IMR-90 (cell line): ENCODE data around the gene EVPL. TPM values are rescaled to one million over a fixed set of nuclear protein-coding genes. Genes with fewer than 3 reads are reported as not detected.

Experiments used
- ATAC-seq: fragments of 200-7000 bp; cut with Tn5 transposase; 2 replicates; pipeline ENCODE4 v1.9.1; 2020; ENCODE audit warnings: low read depth, mild to moderate bottlenecking, moderate library complexity
- BruUV-seq: library from RNA; stranded (reverse); fragments of 400-500 nt; replicated peaks from 2 replicates; lab custom pipeline; 2021; lab: Mats Ljungman, UMichigan
- CTCF ChIA-PET: fragments of 300-600 bp; formaldehyde crosslinking; extraction: SDS; loops from one replicate; lab custom pipeline; 2021; ENCODE audit warnings: antibody characterized with exemption; lab: Yijun Ruan, JAX
- POLR2A ChIA-PET: fragments of 300-600 bp; sonication (Branson Sonifier 250); formaldehyde crosslinking; loops from one replicate; lab custom pipeline; 2022; ENCODE audit warnings: antibody characterized with exemption; ENCODE audit not compliant: unreplicated experiment; lab: Charles Lee
- DNase-seq: peaks from one replicate; pipeline ENCODE4 v3.0.0; 2013
- H2AFZ ChIP-seq: replicated peaks from 2 replicates; pipeline ENCODE3; 2013; ENCODE audit warnings: low read length, mild to moderate bottlenecking; ENCODE audit not compliant: poor library complexity
- H2AK5ac ChIP-seq: 2 replicates; pipeline ENCODE4 v1.6.1; 2013; ENCODE audit warnings: low read depth, low read length, inconsistent platforms
- H2AK9ac ChIP-seq: replicated peaks from 2 replicates; pipeline ENCODE3; 2013; ENCODE audit warnings: mild to moderate bottlenecking, low read depth, low read length, moderate library complexity; ENCODE audit not compliant: poor library complexity
- H2BK120ac ChIP-seq: 2 replicates; pipeline ENCODE4 v1.6.1; 2013; ENCODE audit warnings: low read depth, low read length, inconsistent platforms
- H2BK15ac ChIP-seq: 3 replicates; pipeline ENCODE4 v1.6.1; 2013; ENCODE audit warnings: low read depth, low read length, inconsistent platforms
- H2BK20ac ChIP-seq: 2 replicates; pipeline ENCODE4 v1.6.1; 2013; ENCODE audit warnings: low read depth, mild to moderate bottlenecking, inconsistent platforms, low read length, moderate library complexity
- H2BK5ac ChIP-seq: 2 replicates; pipeline ENCODE4 v1.6.1; 2013; ENCODE audit warnings: mild to moderate bottlenecking, low read depth, low read length, inconsistent platforms; ENCODE audit not compliant: poor library complexity, severe bottlenecking
- H3K14ac ChIP-seq: replicated peaks from 2 replicates; pipeline ENCODE4 v1.6.1; 2013; ENCODE audit warnings: low read depth, low read length, inconsistent platforms
- H3K18ac ChIP-seq: 2 replicates; pipeline ENCODE4 v1.6.1; 2013; ENCODE audit warnings: low read depth, low read length, control low read depth
- H3K23ac ChIP-seq: 2 replicates; pipeline ENCODE4 v1.6.1; 2013; ENCODE audit warnings: low read depth, low read length, inconsistent platforms
- H3K27ac ChIP-seq: 2 replicates; pipeline ENCODE4 v1.5.1; 2013; ENCODE audit warnings: mild to moderate bottlenecking, control low read depth, low read length; ENCODE audit not compliant: insufficient read depth
- H3K27me3 ChIP-seq: 2 replicates; pipeline ENCODE4 v1.6.1; 2013; ENCODE audit warnings: low read length; ENCODE audit not compliant: control insufficient read depth, insufficient read depth
- H3K36me3 ChIP-seq: 2 replicates; pipeline ENCODE4 v1.6.1; 2013; ENCODE audit warnings: low read length, mixed read lengths; ENCODE audit not compliant: control insufficient read depth, insufficient read depth
- H3K4ac ChIP-seq: 2 replicates; pipeline ENCODE4 v1.6.1; 2013; ENCODE audit warnings: low read depth, low read length, inconsistent platforms
- H3K4me1 ChIP-seq: 2 replicates; pipeline ENCODE4 v1.6.1; 2013; ENCODE audit warnings: low read length, mixed read lengths; ENCODE audit not compliant: control insufficient read depth, insufficient read depth
- H3K4me2 ChIP-seq: 2 replicates; pipeline ENCODE4 v1.6.1; 2013; ENCODE audit warnings: low read depth, mild to moderate bottlenecking, control low read depth, low read length, moderate library complexity
- H3K4me3 ChIP-seq: 2 replicates; pipeline ENCODE4 v1.5.1; 2013; ENCODE audit warnings: low read depth, mild to moderate bottlenecking, control low read depth, low read length, moderate library complexity; ENCODE audit not compliant: insufficient read depth
- H3K56ac ChIP-seq: 2 replicates; pipeline ENCODE4 v1.6.1; 2013; ENCODE audit warnings: low read length, inconsistent platforms; ENCODE audit not compliant: insufficient read depth; ENCODE audit errors: extremely low read depth
- H3K79me1 ChIP-seq, 2 experiments: 2 replicates each; pipeline ENCODE4 v1.6.1; 2013; ENCODE audit warnings: low read length in 2 of 2, inconsistent platforms in 1 of 2, low read depth in 1 of 2
- H3K9ac ChIP-seq: 2 replicates; pipeline ENCODE4 v1.6.1; 2013; ENCODE audit warnings: low read depth, low read length, control low read depth
- H3K9me1 ChIP-seq: 2 replicates; pipeline ENCODE4 v1.6.1; 2013; ENCODE audit warnings: low read length, inconsistent platforms; ENCODE audit not compliant: insufficient read depth
- H3K9me3 ChIP-seq: 2 replicates; pipeline ENCODE4 v1.6.1; 2013; ENCODE audit warnings: low read length; ENCODE audit not compliant: control insufficient read depth, insufficient read depth
- H4K20me1 ChIP-seq: 2 replicates; pipeline ENCODE4 v1.6.1; 2013; ENCODE audit warnings: low read length, inconsistent platforms; ENCODE audit not compliant: insufficient read depth
- H4K5ac ChIP-seq: 2 replicates; pipeline ENCODE4 v1.6.1; 2013; ENCODE audit warnings: mild to moderate bottlenecking, low read depth, low read length, control low read depth
- H4K8ac ChIP-seq, 2 experiments: 2 replicates each; pipeline ENCODE4 v1.6.1; 2013; ENCODE audit warnings: low read depth in 2 of 2, low read length in 2 of 2, control low read depth in 1 of 2, inconsistent platforms in 1 of 2
- H4K91ac ChIP-seq: 2 replicates; pipeline ENCODE4 v1.6.1; 2013; ENCODE audit warnings: low read depth, low read length, inconsistent platforms; ENCODE audit not compliant: insufficient read depth
- BHLHE40 ChIP-seq: fragments of 150-350 bp; IDR thresholded peaks from 2 replicates; pipeline ENCODE4 v1.6.1; 2016; ENCODE audit warnings: mild to moderate bottlenecking, low read depth, low read length
- CEBPB ChIP-seq: IDR thresholded peaks from 2 replicates; pipeline ENCODE4 v1.6.1; 2012; ENCODE audit warnings: low read depth, low read length, improper control_type of control experiment
- CHD1 ChIP-seq: IDR thresholded peaks from 2 replicates; pipeline ENCODE4 v1.6.1; 2012; ENCODE audit warnings: low read depth, low read length, improper control_type of control experiment
- ELK1 ChIP-seq: fragments of 150-350 bp; IDR thresholded peaks from 2 replicates; pipeline ENCODE4 v1.6.1; 2016; ENCODE audit warnings: low read depth, mild to moderate bottlenecking, low read length, moderate library complexity, borderline replicate concordance
- POLR2A ChIP-seq: IDR thresholded peaks from 2 replicates; pipeline ENCODE4 v1.6.1; 2012; ENCODE audit warnings: mild to moderate bottlenecking, low read depth, low read length
- USF2 ChIP-seq: fragments of 150-350 bp; IDR thresholded peaks from 2 replicates; pipeline ENCODE4 v1.6.1; 2017; ENCODE audit warnings: mild to moderate bottlenecking, antibody characterized with exemption, low read length, low read depth
- WGBS, 2 experiments: methylation state at CpG; one replicate each; pipeline versions ENCODE4 v1.1.5 to v1.1.7; 2013; ENCODE audit warnings: missing lambda C conversion rate in 2 of 2; ENCODE audit not compliant: insufficient read length in 1 of 2; ENCODE audit errors: extremely low coverage in 2 of 2; 5-methylcytosine and 5-hydroxymethylcytosine counted together
- dilution Hi-C: fragments of 300-500 bp; cut with HindIII; formaldehyde crosslinking; loops from one replicate; pipeline ENCODE4 v1.14.3; 2018; ENCODE audit warnings: low sequenced_read_pairs; ENCODE audit not compliant: unreplicated experiment
- in situ Hi-C: fragments of 300-500 bp; cut with MboI; formaldehyde crosslinking; loops from 3 replicates; pipeline ENCODE4 v1.14.3; 2019; ENCODE audit warnings: low sequenced_read_pairs, inconsistent platforms, mixed read lengths
- intact Hi-C: fragments of 100-400 bp; cut with micrococcal nuclease; formaldehyde crosslinking; loops from 2 replicates; pipeline ENCODE4 v1.10.0; 2022
- polyA plus RNA-seq, 3 experiments: library from polyadenylated mRNA; depleted of rRNA; stranded (reverse); fragments of >200 nt; gene quantifications; 2 replicates each; pipeline ENCODE4 v1.2.3, GENCODE V29; 2012; ENCODE audit warnings: low replicate concordance in 1 of 3
- total RNA-seq: library from RNA; depleted of rRNA; stranded (reverse); fragments of >200 nt; gene quantifications from 2 replicates; pipeline ENCODE4 v1.2.3, GENCODE V29; 2012

Gene EVPL
- total and polyA plus RNA-seq, 2 of the 4 experiments (the other 2 are of a cell fraction) = not detected

GRCh38 chr17:75991396-75991795 lies 35.7 kb downstream of the EVPL start:
- H3K27me3 ChIP-seq = no peaks in the 10 kb centered on the region
- H2BK20ac ChIP-seq = no peak overlapping the region
- 84% methylated on average over 7 of the region's 9 CpGs; no CpG with 5 or more reads in 1 of the 2 experiments for WGBS, 2 experiments
- H3K9me1 ChIP-seq = no peaks in the 10 kb centered on the region; the same call in 1 of the 2 replicates
- H3K14ac ChIP-seq = no peak overlapping the region
- no peak overlapping the region for H3K18ac ChIP-seq
- H3K23ac ChIP-seq = no peak overlapping the region
- no peaks in the 10 kb centered on the region for H3K4me1 ChIP-seq
- peaks cover 18% of the 10 kb centered on the region for H3K36me3 ChIP-seq
- H2AFZ ChIP-seq = no peak overlapping the region
- no peaks in the 10 kb centered on the region for H3K9me3 ChIP-seq
- no peak overlapping the region for H3K9ac ChIP-seq
- no peak overlapping the region for H2BK15ac ChIP-seq
- no peak overlapping the region for H2BK120ac ChIP-seq
- H4K5ac ChIP-seq = no peak overlapping the region
- DNase-seq (no peak), ATAC-seq (no peak)
- no peak overlapping the region for H3K4me2 ChIP-seq
- H3K4ac ChIP-seq = no peak overlapping the region
- no peak overlapping the region for H2AK9ac ChIP-seq
- ChIA-PET POLR2A (interaction anchor here (0.6 kb wide), 1 partner anchor 111 kb away, joined by 3 read pairs; no protein-coding TSS in a partner anchor), CTCF (no interaction called here)
- H4K8ac ChIP-seq = no peak overlapping the region
- H3K56ac ChIP-seq = no peak overlapping the region
- peaks cover 0 to 5% of the 10 kb centered on the region in 2 experiments; a peak in 1 of 4 replicates for H3K79me1 ChIP-seq
- no peak overlapping the region for H2BK5ac ChIP-seq
- no TSS peak for BruUV-seq
- no peaks in the 10 kb centered on the region for H4K20me1 ChIP-seq
- TF ChIP-seq POLR2A (no peak), BHLHE40 (no peak), CEBPB (no peak), ELK1 (no peak), CHD1 (no peak), USF2 (no peak)
- intact Hi-C loops = no loop called here
- in situ Hi-C loops = no loop called here
- H2AK5ac ChIP-seq = no peak overlapping the region
- H4K91ac ChIP-seq = no peak overlapping the region
- dilution Hi-C loops = no loop called here
- H3K4me3 ChIP-seq = no peak overlapping the region
- no peak overlapping the region for H3K27ac ChIP-seq
